A549 (cell line): ENCODE results near the gene GTPBP3.

Experiments used
- TF ChIP-seq, protein P1 (sequence below): fragments of >200 bp; sonication (Bioruptor Twin); formaldehyde crosslinking; IDR thresholded peaks from 3 replicates; pipeline ENCODE4 v1.5.1; 2016
- TF ChIP-seq, protein P2 (sequence below): IDR thresholded peaks from 2 replicates; pipeline ENCODE4 v1.6.1; 2012; ENCODE audit warnings: low read depth, borderline replicate concordance

DNA sequence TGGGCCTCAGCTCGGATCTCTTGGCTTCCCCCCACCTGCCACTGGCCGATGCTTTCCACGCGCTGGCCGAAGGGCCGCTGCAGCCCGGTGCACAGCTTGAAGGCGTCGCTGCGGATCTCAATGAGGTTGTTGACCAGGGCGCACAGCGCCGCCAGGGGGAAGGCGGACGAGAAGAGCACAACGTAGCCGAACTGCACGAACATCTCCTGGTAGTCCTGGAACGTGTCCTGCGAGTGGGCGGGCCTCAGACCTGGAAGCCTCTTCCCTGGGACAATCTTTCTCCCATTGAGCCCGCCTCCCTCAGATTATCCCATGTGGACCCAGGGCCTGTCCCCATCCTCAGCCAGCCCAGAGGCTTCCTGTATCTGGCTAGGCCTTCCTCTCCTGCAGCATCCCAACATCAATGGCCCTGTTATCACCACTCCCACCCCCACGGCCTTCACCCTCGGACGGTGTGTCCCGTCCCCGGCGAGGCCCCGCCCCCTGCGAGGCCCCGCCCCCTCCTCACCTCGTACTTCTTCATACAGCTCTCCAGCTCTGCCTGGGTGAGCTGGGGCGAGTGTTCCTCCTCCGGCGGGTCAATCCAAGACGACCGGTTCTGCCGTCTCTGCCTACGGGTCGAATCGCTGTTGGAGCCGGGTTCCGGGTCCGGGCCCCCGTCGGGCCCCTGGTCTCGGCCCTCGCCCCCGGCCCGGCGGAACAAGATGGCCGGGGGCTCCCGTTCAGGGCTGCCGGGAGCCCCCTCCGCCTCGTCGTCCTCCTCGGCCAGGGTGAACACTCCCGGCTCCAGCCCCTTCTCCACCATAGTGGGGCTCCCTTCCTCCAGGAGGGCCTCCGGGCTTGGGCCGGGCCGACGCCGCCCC is 9.5 kb upstream of the GTPBP3 start:
- TF ChIP-seq, protein P1, sequence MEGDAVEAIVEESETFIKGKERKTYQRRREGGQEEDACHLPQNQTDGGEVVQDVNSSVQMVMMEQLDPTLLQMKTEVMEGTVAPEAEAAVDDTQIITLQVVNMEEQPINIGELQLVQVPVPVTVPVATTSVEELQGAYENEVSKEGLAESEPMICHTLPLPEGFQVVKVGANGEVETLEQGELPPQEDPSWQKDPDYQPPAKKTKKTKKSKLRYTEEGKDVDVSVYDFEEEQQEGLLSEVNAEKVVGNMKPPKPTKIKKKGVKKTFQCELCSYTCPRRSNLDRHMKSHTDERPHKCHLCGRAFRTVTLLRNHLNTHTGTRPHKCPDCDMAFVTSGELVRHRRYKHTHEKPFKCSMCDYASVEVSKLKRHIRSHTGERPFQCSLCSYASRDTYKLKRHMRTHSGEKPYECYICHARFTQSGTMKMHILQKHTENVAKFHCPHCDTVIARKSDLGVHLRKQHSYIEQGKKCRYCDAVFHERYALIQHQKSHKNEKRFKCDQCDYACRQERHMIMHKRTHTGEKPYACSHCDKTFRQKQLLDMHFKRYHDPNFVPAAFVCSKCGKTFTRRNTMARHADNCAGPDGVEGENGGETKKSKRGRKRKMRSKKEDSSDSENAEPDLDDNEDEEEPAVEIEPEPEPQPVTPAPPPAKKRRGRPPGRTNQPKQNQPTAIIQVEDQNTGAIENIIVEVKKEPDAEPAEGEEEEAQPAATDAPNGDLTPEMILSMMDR, result no peak
- TF ChIP-seq, protein P2, sequence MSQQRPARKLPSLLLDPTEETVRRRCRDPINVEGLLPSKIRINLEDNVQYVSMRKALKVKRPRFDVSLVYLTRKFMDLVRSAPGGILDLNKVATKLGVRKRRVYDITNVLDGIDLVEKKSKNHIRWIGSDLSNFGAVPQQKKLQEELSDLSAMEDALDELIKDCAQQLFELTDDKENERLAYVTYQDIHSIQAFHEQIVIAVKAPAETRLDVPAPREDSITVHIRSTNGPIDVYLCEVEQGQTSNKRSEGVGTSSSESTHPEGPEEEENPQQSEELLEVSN, result no peak
